Activated CD4-positive, alpha-beta memory T cell treated with anti-CD3 and anti-CD28 coated beads, Interleukin-2, amount 10 ng/mL, durations not matched to agents 7 days and 5 days (primary cell): Measurements from ENCODE around the gene RASD1. TPM values are rescaled to one million over a fixed set of nuclear protein-coding genes. Genes with fewer than 3 reads are reported as not detected.

ENCODE experiments used
- CTCF ChIA-PET: fragments of 350-600 bp; sonication (Branson Sonifier 250); formaldehyde crosslinking; loops from one replicate; lab custom pipeline; 2021; ENCODE audit warnings: antibody characterized with exemption, inconsistent platforms; lab: Charles Lee
- POLR2A ChIA-PET: fragments of 350-600 bp; sonication (Branson Sonifier 250); formaldehyde crosslinking; loops from one replicate; lab custom pipeline; 2021; ENCODE audit warnings: antibody characterized with exemption; lab: Charles Lee
- DNase-seq: peaks from one replicate; pipeline ENCODE4 v3.0.0-alpha.2; 2020
- H3K27ac Mint-ChIP-seq: one replicate; pipeline ENCODE4 v1.8.0; 2021; ENCODE audit warnings: mild to moderate bottlenecking, mixed read lengths
- H3K27me3 Mint-ChIP-seq: one replicate; pipeline ENCODE4 v1.8.0; 2021; ENCODE audit warnings: mixed read lengths
- H3K36me3 Mint-ChIP-seq: one replicate; pipeline ENCODE4 v1.8.0; 2021; ENCODE audit warnings: low read depth, mixed read lengths
- H3K4me1 Mint-ChIP-seq: one replicate; pipeline ENCODE4 v1.8.0; 2021; ENCODE audit warnings: mixed read lengths
- H3K4me3 Mint-ChIP-seq: one replicate; pipeline ENCODE4 v1.8.0; 2021; ENCODE audit warnings: mild to moderate bottlenecking, mixed read lengths
- H3K9me3 Mint-ChIP-seq: one replicate; pipeline ENCODE4 v1.8.0; 2021; ENCODE audit warnings: mixed read lengths
- total RNA-seq, 2 experiments: library from RNA; stranded (reverse); gene quantifications; one replicate each; pipeline ENCODE4 v1.2.3, GENCODE V29; 2021

RASD1 gene
- 1 to 10 TPM; 1.5 to 2.0 TPM for total RNA-seq

- POLR2A ChIA-PET = interaction anchor here (0.7 to 2.0 kb wide), 11 partner anchors 10 to 317 kb away, joined by 3 to 13 read pairs (median 4); partner anchors contain the start of genes MED9 and PEMT
- CTCF ChIA-PET = interaction anchor here (0.5 to 3.5 kb wide), 49 partner anchors 8 to 591 kb away, joined by 3 to 51 read pairs (median 4); partner anchors contain the start of genes DRG2, MED9 and PEMT
- Mint-ChIP-seq H3K36me3 (peaks cover 13% of the 10 kb centered on the region), H3K4me1 (peaks cover 15% of the 10 kb centered on the region), H3K4me3 (peak within 1 kb of the TSS; percentile 47), H3K9me3 (no peaks in the 10 kb centered on the region), H3K27me3 (peaks cover 16% of the 10 kb centered on the region), H3K27ac (no peak within 1 kb of the TSS)
- DNase-seq = peak; percentile 85
Observed at GRCh38 chr17:17496189-17497064, at the start of gene RASD1. TSS of gene RASD1 (minus strand) at chr17:17496395. CDS start at chr17:17496181, 214 bp downstream.

DNA sequence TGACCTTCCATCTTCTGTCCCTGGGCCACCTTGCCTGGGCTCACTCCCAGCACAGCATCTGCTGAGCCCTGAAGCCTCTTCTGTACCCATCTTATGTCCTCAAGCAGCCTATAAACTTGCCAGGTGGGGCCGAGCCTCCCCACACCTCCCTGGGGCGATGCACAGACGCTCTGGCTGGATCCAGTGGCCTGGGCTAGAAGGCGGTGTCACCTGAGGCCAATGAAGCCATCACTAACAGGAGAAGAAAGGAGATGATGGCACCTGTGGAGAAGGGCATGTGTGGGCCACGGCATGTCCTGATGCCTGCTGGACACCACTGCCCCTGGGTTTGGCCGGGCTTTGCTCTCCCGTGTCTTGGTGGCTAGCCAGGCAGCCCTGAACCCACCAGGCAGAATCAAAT, 49.8 kb upstream of the RASD1 start:
- Mint-ChIP-seq H3K27ac (no peak overlapping the region), H3K27me3 (no peaks in the 10 kb centered on the region), H3K4me1 (no peaks in the 10 kb centered on the region), H3K9me3 (no peaks in the 10 kb centered on the region), H3K36me3 (no peaks in the 10 kb centered on the region), H3K4me3 (no peak overlapping the region)
- ChIA-PET POLR2A (no interaction called here), CTCF (no interaction called here)
- DNase-seq = no peak

DNA sequence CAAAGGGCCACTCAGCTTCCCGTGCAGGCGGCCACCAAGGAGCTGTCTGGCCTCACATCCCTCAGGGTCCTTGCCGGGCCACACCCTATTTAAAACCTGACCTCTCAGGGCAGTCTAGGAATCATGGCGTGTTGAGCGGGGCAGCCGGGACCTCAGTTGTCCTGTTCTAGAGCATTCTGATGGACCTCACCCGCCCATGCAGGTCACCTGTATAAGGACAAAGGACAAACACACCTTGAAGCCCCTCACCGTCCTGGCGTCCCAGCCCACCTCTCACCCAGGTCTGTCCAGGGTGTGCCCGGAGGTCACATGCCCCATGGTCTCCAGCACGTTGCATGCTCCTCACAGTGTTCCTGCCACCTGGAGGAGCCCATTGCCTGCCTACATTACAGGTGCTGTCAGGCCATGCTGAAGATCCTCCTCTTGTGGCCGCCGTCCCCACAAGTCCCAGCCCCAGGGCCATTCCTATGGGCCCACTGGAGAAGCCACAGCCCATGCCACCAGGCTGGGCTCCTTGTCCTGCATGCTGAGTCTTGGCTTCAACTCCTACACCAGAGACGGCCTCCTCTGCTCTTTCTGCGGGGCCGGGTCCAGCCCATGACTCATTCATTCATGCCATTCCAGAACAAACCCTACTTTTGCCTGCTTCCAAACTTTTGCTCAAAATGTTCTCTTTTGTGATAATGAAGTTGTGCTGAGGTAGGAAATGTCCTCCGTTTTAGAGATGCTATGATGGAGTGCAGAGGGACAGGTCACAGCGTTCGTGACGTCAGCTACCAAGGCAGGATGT, 49.0 kb upstream of the RASD1 start:
- ChIA-PET CTCF (no interaction called here), POLR2A (no interaction called here)
- no peak overlapping the region for H3K27ac Mint-ChIP-seq
- DNase-seq = no peak
- no peaks in the 10 kb centered on the region for H3K9me3 Mint-ChIP-seq
- no peaks in the 10 kb centered on the region for H3K36me3 Mint-ChIP-seq
- no peaks in the 10 kb centered on the region for H3K4me1 Mint-ChIP-seq
- H3K27me3 Mint-ChIP-seq = no peaks in the 10 kb centered on the region
- H3K4me3 Mint-ChIP-seq = no peak overlapping the region

DNA sequence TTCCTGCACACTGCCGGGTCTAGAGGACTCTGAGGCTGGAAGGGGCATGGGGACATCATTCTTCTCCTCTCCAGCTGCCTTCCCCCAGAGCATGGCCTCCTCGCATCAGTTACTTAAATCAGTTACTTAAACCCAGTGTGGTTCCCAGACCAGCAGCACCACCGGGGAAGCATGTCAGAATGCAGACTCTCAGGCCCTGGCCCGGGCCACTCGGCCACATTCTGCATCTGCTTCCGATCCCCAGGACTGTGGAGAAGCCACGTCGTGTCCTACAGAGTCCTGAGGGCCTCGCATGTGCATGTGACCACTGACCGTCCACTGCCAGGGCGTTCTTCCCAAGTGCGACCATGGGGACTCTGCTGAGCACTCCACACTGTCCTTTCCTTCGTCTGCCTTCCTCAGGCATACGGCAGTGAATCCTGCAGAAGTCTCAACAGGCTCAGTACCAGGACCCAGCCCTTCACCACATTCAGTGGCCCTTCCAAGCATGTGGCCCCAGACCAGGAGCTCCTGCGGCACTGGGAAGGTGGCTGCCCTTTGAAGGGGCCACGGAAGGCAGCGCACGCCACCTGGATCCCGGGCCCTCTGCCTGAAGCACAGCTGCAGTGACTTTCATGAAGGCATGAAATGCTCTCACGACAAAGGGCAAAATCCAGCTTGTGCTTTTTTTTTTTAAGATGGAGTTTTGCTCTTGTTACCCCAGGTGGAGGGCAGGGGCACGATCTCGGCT, 46.9 kb upstream of the RASD1 start:
- H3K4me3 Mint-ChIP-seq = no peak overlapping the region
- H3K4me1 Mint-ChIP-seq = no peaks in the 10 kb centered on the region
- H3K27ac Mint-ChIP-seq = no peak overlapping the region
- H3K36me3 Mint-ChIP-seq = no peaks in the 10 kb centered on the region
- ChIA-PET POLR2A (no interaction called here), CTCF (interaction anchor here (1.7 kb wide), 1 partner anchor 46 kb away, joined by 7 read pairs; no protein-coding TSS in a partner anchor)
- no peaks in the 10 kb centered on the region for H3K27me3 Mint-ChIP-seq
- DNase-seq = no peak
- no peaks in the 10 kb centered on the region for H3K9me3 Mint-ChIP-seq

- H3K9me3 Mint-ChIP-seq = no peaks in the 10 kb centered on the region
- no peaks in the 10 kb centered on the region for H3K36me3 Mint-ChIP-seq
- CTCF ChIA-PET = no interaction called here
- H3K27me3 Mint-ChIP-seq = no peaks in the 10 kb centered on the region
- no peaks in the 10 kb centered on the region for H3K4me1 Mint-ChIP-seq
- no peak overlapping the region for H3K4me3 Mint-ChIP-seq
- POLR2A ChIA-PET = no interaction called here
- no peak for DNase-seq
- H3K27ac Mint-ChIP-seq = no peak overlapping the region
Observed at GRCh38 chr17:17541640-17542001, 45.4 kb upstream of the RASD1 start.

- Mint-ChIP-seq H3K4me3 (no peak overlapping the region), H3K36me3 (no peaks in the 10 kb centered on the region), H3K4me1 (no peaks in the 10 kb centered on the region), H3K27me3 (no peaks in the 10 kb centered on the region), H3K27ac (no peak overlapping the region), H3K9me3 (no peaks in the 10 kb centered on the region)
- DNase-seq = no peak
- CTCF ChIA-PET = no interaction called here
- POLR2A ChIA-PET = no interaction called here
Observed at GRCh38 chr17:17540935-17541639, 44.9 kb upstream of the RASD1 start.

- no peaks in the 10 kb centered on the region for H3K36me3 Mint-ChIP-seq
- CTCF ChIA-PET = interaction anchor here (1.3 kb wide), 1 partner anchor 102 kb away, joined by 3 read pairs; no protein-coding TSS in a partner anchor
- H3K27me3 Mint-ChIP-seq = no peaks in the 10 kb centered on the region
- no peak for DNase-seq
- H3K9me3 Mint-ChIP-seq = no peaks in the 10 kb centered on the region
- no peak overlapping the region for H3K4me3 Mint-ChIP-seq
- H3K27ac Mint-ChIP-seq = no peak overlapping the region
- POLR2A ChIA-PET = no interaction called here
- no peaks in the 10 kb centered on the region for H3K4me1 Mint-ChIP-seq
Observed at GRCh38 chr17:17540278-17540906, 44.2 kb upstream of the RASD1 start.

- Mint-ChIP-seq H3K36me3 (no peaks in the 10 kb centered on the region), H3K9me3 (no peaks in the 10 kb centered on the region), H3K27ac (no peak overlapping the region), H3K4me1 (no peaks in the 10 kb centered on the region), H3K4me3 (no peak overlapping the region), H3K27me3 (no peaks in the 10 kb centered on the region)
- CTCF ChIA-PET = interaction anchor here (1.3 to 1.8 kb wide), 2 partner anchors 43 to 103 kb away, joined by 3 to 6 read pairs; partner anchors contain the start of gene RASD1
- DNase-seq = no peak
- POLR2A ChIA-PET = no interaction called here
Observed at GRCh38 chr17:17539591-17539990, 43.4 kb upstream of the RASD1 start.

- DNase-seq = no peak
- CTCF ChIA-PET = interaction anchor here (1.8 kb wide), 1 partner anchor 42 kb away, joined by 6 read pairs; the partner anchor contains the start of gene RASD1
- Mint-ChIP-seq H3K27ac (no peak overlapping the region), H3K9me3 (no peaks in the 10 kb centered on the region), H3K27me3 (no peaks in the 10 kb centered on the region), H3K4me3 (no peak overlapping the region), H3K4me1 (no peaks in the 10 kb centered on the region), H3K36me3 (no peaks in the 10 kb centered on the region)
- POLR2A ChIA-PET = no interaction called here
Observed at GRCh38 chr17:17538417-17539391, 42.5 kb upstream of the RASD1 start.

DNA sequence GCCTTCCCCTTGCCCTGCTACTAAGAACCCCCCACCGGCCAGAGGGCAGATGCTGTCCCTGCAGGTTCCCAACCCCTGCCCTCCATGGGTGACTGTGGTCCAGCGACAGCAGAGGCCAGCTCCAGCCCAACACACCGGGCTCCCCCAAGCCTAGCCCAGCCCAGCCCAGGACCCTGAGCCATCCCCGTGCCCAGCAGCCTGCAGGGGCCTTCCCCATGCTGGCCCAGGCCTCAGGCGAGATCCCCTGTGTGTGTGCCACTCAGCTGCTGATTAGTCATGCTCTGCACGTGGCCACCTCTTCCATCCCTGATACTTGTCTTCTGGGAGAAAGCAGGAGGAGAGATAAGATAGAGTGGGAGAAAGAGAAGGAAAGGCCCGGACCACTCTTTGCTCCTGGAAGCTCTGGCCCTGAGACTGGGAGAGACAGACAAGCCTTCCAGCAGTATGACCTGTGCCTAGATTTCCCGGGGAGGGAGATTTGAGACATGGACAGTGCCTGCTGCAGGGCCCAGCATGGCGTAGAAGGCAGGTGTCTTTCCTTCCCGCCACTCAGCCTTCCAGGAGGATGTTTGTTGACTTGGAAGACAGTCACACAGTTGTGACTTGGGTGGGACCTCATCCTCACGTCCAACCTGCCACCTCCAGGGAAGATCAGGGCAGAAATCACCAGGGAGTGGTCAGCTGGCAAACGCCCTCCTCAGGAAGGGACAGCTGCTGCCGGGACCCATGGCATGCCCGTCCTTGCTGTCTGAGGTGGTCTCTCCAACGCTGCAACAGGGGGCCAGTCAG, 41.3 kb upstream of the RASD1 start:
- Mint-ChIP-seq H3K27me3 (no peaks in the 10 kb centered on the region), H3K4me3 (no peak overlapping the region), H3K4me1 (no peaks in the 10 kb centered on the region), H3K36me3 (no peaks in the 10 kb centered on the region), H3K9me3 (no peaks in the 10 kb centered on the region), H3K27ac (no peak overlapping the region)
- ChIA-PET CTCF (interaction anchor here (1.8 kb wide), 1 partner anchor 41 kb away, joined by 6 read pairs; the partner anchor contains the start of gene RASD1), POLR2A (no interaction called here)
- no peak for DNase-seq
